Ishikawa (cell line): ENCODE results near the gene APELA.
A peak's percentile ranks its signal among the peaks of the same experiment; 100 is the strongest.

Experiments
- CREB1 ChIP-seq: IDR thresholded peaks from 2 replicates; pipeline ENCODE4 v1.6.1; 2012; ENCODE audit warnings: low read depth
- EP300 ChIP-seq: IDR thresholded peaks from 2 replicates; pipeline ENCODE4 v1.6.1; 2012; ENCODE audit warnings: borderline replicate concordance
- NFIC ChIP-seq: IDR thresholded peaks from 2 replicates; pipeline ENCODE4 v1.6.1; 2012
- RAD21 ChIP-seq: IDR thresholded peaks from 2 replicates; pipeline ENCODE4 v1.6.1; 2012; ENCODE audit warnings: low read depth
- TAF1 ChIP-seq: IDR thresholded peaks from 2 replicates; pipeline ENCODE4 v1.6.1; 2012; ENCODE audit warnings: low read depth, mild to moderate bottlenecking
- TCF12 ChIP-seq: IDR thresholded peaks from 2 replicates; pipeline ENCODE4 v1.6.1; 2012; ENCODE audit warnings: low read depth
- TEAD4 ChIP-seq: IDR thresholded peaks from 2 replicates; pipeline ENCODE4 v1.6.1; 2012
- YY1 ChIP-seq: IDR thresholded peaks from 2 replicates; pipeline ENCODE4 v1.6.1; 2012; ENCODE audit warnings: low read depth
- TF ChIP-seq, protein P1 (sequence below): IDR thresholded peaks from 2 replicates; pipeline ENCODE4 v1.6.1; 2012; ENCODE audit warnings: low read depth, mild to moderate bottlenecking
- TF ChIP-seq, protein P2 (sequence below): IDR thresholded peaks from 2 replicates; pipeline ENCODE4 v1.6.1; 2012

GRCh38 chr4:164874789-164875188, 2.2 kb upstream of the APELA start:
- TF ChIP-seq NFIC = no peak
- TF ChIP-seq CREB1 = no peak
- TF ChIP-seq, protein P1, sequence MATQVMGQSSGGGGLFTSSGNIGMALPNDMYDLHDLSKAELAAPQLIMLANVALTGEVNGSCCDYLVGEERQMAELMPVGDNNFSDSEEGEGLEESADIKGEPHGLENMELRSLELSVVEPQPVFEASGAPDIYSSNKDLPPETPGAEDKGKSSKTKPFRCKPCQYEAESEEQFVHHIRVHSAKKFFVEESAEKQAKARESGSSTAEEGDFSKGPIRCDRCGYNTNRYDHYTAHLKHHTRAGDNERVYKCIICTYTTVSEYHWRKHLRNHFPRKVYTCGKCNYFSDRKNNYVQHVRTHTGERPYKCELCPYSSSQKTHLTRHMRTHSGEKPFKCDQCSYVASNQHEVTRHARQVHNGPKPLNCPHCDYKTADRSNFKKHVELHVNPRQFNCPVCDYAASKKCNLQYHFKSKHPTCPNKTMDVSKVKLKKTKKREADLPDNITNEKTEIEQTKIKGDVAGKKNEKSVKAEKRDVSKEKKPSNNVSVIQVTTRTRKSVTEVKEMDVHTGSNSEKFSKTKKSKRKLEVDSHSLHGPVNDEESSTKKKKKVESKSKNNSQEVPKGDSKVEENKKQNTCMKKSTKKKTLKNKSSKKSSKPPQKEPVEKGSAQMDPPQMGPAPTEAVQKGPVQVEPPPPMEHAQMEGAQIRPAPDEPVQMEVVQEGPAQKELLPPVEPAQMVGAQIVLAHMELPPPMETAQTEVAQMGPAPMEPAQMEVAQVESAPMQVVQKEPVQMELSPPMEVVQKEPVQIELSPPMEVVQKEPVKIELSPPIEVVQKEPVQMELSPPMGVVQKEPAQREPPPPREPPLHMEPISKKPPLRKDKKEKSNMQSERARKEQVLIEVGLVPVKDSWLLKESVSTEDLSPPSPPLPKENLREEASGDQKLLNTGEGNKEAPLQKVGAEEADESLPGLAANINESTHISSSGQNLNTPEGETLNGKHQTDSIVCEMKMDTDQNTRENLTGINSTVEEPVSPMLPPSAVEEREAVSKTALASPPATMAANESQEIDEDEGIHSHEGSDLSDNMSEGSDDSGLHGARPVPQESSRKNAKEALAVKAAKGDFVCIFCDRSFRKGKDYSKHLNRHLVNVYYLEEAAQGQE = no peak
- no peak for TF ChIP-seq TAF1
- TF ChIP-seq EP300 = no peak
- TF ChIP-seq, protein P2, sequence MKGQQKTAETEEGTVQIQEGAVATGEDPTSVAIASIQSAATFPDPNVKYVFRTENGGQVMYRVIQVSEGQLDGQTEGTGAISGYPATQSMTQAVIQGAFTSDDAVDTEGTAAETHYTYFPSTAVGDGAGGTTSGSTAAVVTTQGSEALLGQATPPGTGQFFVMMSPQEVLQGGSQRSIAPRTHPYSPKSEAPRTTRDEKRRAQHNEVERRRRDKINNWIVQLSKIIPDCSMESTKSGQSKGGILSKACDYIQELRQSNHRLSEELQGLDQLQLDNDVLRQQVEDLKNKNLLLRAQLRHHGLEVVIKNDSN = no peak
- TF ChIP-seq RAD21 = no peak
- no peak for TF ChIP-seq YY1
- TF ChIP-seq TEAD4 = peak; percentile 32; the same call in 1 of the 2 replicates
- no peak for TF ChIP-seq TCF12
